Measurements from ENCODE around the gene CDKL2.

DNA sequence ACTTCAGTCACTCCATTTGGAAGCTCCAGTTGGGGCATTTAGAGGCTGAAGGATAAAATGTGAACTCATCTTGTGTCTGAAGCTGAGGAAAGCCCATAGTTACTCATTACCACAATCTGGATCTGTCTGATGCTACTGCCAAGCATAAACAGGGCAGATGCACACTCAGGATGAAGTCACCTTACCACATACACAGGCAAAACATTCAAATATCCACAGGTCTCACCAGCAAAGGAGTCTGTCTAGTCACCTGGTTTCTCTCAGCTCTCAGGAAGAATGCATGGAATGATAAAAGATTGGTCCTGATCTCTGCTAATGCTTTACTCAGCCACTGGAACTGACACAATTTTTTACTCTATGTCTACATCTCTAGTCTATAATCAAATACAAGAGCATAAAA lies 87.5 kb downstream of the CDKL2 start:
- TF ChIP-seq, protein P1, sequence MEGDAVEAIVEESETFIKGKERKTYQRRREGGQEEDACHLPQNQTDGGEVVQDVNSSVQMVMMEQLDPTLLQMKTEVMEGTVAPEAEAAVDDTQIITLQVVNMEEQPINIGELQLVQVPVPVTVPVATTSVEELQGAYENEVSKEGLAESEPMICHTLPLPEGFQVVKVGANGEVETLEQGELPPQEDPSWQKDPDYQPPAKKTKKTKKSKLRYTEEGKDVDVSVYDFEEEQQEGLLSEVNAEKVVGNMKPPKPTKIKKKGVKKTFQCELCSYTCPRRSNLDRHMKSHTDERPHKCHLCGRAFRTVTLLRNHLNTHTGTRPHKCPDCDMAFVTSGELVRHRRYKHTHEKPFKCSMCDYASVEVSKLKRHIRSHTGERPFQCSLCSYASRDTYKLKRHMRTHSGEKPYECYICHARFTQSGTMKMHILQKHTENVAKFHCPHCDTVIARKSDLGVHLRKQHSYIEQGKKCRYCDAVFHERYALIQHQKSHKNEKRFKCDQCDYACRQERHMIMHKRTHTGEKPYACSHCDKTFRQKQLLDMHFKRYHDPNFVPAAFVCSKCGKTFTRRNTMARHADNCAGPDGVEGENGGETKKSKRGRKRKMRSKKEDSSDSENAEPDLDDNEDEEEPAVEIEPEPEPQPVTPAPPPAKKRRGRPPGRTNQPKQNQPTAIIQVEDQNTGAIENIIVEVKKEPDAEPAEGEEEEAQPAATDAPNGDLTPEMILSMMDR (conservative IDR thresholded peaks at IDR 0.05 in 1 of 2, IDR thresholded peaks at IDR 0.05 in 1 of 2; ENCODE audit: low read depth in 1 of 2, low read length in 2 of 2), result no peak
- no peak for TF ChIP-seq EZH2 (IDR thresholded peaks at IDR 0.05; ENCODE audit: low read length, missing control alignments)
